Tibial nerve (tissue), 3 donors: ENCODE results near the gene TUSC2.

Experiments used
- CTCF ChIP-seq, 5 experiments: fragments of 200-600 bp in 3 of 5; fragments of 450-650 bp in 2 of 5; sonication (generic) in 3 of 5; IDR thresholded peaks; one replicate each; pipeline ENCODE4 v1.5.1; 2016 to 2019; ENCODE audit warnings: antibody characterized with exemption in 5 of 5, mild to moderate bottlenecking in 3 of 5, moderate library complexity in 2 of 5
- POLR2A ChIP-seq, 2 donors: fragments of 450-650 bp; IDR thresholded peaks; one replicate each; pipeline ENCODE4 v1.6.1; 2017; ENCODE audit warnings: antibody characterized with exemption in 2 of 2, mild to moderate bottlenecking in 2 of 2, moderate library complexity in 2 of 2

GRCh38 chr3:50278880-50279224 is 49.2 kb downstream of the TUSC2 start, which contains the start of gene LSMEM2:
- TF ChIP-seq CTCF (IDR thresholded peaks at IDR 0.05) (no peak), POLR2A (IDR thresholded peaks at IDR 0.05) (peak in 1 of 2 donors; percentile 19)
